HK-2 (cell line): ENCODE data around the gene PHF14.
"Not testable (repeated sequence)": the region's sequence is repeated elsewhere in the genome, so short reads cannot be mapped to it uniquely, and the experiment has no call there.

Source experiments
- DNase-seq: peaks from one replicate; pipeline ENCODE4 v3.0.0-alpha.2; 2018; ENCODE audit not compliant: unreplicated experiment

PHF14 gene

GRCh38 chr7:10990748-10991147 is 17.1 kb downstream of the PHF14 start:
- DNase-seq, result not testable (repeated sequence)

GRCh38 chr7:10995482-10996166 is 22.0 kb downstream of the PHF14 start:
- DNase-seq, result not testable (repeated sequence)

DNA sequence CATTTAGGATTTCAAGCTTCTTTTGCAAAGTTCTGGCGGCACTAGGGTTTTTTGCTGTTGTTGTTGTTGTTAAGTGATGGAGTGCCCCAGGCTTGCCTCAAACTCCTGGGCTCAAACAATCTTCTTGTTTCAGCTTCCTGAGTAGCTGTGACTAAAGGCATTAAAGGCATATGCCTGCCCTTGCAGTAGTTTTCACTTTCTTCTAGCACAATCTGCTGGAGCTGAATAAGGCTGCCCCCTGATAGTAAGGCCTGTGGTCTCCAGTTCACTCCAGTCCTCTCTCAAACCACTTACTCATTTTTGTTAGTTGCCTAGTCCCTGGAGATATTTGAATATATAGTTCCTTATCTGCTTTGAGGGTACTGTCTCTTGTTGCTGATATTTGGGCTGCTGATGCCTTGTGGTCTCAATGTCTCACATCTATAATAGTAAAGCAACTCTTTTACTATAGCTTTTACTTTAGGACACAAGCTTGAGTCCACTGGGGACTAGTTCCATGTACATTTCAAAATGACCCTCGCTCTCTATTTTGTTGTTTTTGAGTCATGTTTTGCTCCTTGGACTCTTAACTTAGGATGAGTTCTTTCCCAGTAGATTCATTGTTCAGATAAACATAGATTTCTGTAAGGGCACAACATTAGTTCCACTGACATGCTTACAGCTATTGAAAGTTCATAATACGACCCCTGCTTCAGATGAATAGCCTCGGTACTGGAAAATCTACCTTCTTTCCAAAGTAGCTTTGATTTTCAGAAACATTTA is 25.5 kb downstream of the PHF14 start:
- DNase-seq, result no peak

- DNase-seq, result no peak
Measured at GRCh38 chr7:11005202-11005601, 31.5 kb downstream of the PHF14 start.

DNA sequence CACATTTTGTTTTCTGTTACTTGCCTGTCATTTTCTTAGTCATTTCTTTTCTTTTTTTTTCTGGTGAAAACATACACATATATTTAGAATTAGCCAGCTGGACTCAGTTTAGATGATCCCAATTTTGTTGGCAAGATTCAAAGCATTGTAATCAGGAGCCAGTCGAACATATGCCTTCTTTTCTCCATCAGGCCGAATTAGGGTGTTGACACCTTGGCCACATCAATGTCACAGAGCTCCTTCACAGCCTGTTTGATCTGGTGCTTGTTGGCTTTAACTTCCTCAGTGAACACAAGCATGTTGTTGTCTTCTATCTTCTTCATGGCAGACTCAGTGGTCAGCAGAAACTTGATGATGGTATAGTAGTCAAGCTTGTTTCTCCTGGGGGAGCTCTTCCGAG is 32.6 kb downstream of the PHF14 start:
- DNase-seq, result no peak

- no peak for DNase-seq
Measured at GRCh38 chr7:11009631-11010030, 36.0 kb downstream of the PHF14 start.

DNA sequence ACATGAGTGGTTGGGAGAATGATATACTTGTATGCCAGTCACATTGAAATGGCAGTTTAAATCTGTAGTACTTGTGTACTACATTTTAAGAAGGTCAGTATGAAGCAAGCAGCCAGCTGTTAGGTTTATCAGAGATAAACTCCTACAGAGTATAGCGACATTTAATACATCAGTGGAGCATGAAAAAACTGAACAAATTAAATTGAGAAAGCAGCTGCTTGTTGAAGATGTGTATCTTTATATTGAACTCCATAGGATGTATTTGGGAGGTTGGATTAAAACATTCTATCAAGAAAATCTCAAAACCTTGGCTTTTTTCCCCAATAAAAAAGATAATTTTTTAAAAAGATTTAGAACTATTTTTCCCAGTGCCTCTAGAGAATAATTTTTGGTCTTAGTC is 47.8 kb downstream of the PHF14 start:
- DNase-seq, result no peak

GRCh38 chr7:11026452-11027359 is 53.0 kb downstream of the PHF14 start:
- DNase-seq, result no peak

GRCh38 chr7:11035661-11036060 is 62.0 kb downstream of the PHF14 start:
- no peak for DNase-seq

GRCh38 chr7:11039974-11040373 is 66.3 kb downstream of the PHF14 start:
- no peak for DNase-seq

- no peak for DNase-seq
Measured at GRCh38 chr7:11054033-11054432, 80.4 kb downstream of the PHF14 start.

GRCh38 chr7:11060893-11061292 is 87.2 kb downstream of the PHF14 start:
- DNase-seq, result no peak

- DNase-seq, result no peak
Measured at GRCh38 chr7:11062110-11062509, 88.4 kb downstream of the PHF14 start.

DNA sequence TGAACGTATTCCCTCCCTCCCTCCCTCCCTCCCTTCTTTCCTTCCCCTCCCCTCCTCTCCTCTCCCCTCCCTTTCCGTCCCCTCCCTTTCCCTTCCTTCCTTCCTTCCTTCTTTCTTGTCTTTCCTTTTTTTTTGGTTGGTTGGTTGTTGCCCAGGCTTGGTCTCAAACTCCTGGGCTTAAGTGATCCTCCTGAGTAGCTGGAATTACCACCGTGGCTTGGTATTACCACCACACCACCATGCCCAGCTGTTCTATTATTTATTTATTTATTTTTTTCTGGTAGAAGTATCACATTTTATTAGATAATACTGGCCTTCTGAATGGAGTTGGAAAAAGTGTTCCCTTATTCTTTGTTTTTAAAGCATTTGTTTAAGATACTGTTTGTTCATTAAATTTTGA is 95.9 kb downstream of the PHF14 start:
- no peak for DNase-seq

DNA sequence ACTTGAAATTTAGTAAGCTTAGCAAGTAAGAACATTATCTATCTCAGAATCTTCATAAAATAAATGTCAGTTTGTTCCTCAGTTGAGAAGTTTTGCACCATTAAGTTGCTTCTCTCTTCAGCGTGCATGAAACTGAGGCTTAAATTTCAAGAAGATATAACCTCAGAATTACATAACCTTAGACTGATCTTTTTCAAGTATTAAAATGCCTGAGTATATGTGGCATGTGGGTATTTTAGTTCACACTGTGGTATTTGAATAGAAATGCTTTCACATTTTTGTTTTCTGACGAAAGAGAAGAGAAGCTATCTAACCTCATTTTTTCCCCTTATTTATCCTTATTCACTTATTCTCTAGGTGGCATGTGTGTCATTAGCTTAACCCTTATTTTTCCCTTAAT is 104.1 kb downstream of the PHF14 start:
- DNase-seq, result no peak

GRCh38 chr7:11078247-11078834 is 104.7 kb downstream of the PHF14 start:
- DNase-seq, result no peak

DNA sequence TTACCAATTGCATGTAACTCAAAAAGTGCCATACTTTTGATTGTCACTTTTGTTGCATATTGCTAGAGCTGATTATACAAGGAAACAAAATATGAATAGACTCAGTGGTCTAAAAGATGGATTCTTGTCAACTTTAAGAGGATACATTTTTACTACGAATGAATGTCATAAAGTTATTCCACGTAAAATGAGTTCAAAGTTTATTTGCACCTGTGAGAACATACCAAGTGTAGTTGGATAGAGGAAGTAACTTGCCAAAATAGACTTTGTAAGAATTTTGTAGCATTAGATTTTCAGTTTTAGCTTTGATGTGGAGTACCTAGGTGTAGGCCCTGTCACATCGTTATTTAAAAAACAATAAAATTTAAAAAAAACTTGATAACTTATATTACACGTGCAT is 106.2 kb downstream of the PHF14 start:
- no peak for DNase-seq

DNA sequence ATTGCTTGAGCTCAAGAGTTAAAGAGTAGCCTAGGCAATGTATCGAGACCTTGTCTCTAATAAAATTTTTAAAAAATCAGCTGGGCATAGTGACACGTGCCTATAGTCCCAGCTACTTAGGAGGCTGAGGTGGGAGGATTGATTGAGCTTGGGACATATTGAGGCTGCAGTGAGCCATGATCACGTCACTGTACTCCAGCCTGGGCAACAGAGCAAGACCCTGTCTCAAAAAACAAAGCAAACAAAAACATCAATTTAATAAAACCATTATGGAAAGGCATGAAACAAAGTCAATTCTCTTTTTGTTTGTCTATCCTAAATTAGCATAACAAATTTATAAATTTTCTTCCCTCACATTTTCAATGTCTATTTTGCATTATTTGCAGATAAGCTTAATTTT is 108.4 kb downstream of the PHF14 start:
- DNase-seq, result no peak

- DNase-seq, result no peak
Measured at GRCh38 chr7:11082552-11083213, 109.0 kb downstream of the PHF14 start.

GRCh38 chr7:11083214-11083568 is 109.5 kb downstream of the PHF14 start:
- no peak for DNase-seq

- no peak for DNase-seq
Measured at GRCh38 chr7:11104578-11104977, 130.9 kb downstream of the PHF14 start.

DNA sequence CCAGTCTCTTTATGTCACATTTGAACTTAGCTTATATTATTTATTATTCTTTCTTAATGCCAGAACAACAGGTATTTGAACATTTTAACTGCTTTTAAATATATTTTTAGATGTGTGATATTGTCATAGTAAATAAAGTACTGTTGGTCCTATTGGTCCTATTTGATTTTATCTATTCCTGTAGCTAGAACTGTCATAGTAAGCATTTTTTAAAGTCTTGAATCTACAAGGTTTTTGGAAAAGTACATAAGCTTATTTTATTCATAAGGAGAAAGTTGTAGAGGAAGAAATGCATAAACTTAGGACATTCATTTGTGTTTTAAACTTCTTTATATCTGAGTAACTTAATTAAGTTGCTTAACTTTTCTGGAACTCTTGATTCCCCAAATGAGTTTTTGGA is 136.0 kb downstream of the PHF14 start:
- DNase-seq, result no peak
